ENCODE data around the gene TCF15. TPM values are rescaled to one million over a fixed set of nuclear protein-coding genes. Genes with fewer than 3 reads are reported as not detected.
"Not testable (repeated sequence)": the region's sequence is repeated elsewhere in the genome, so short reads cannot be mapped to it uniquely, and the experiment has no call there.

Gene TCF15
- polyA plus RNA-seq, 3 donors: not detected

GRCh38 chr20:584161-584970 lies 25.7 kb downstream of the TCF15 start:
- H3K27me3 ChIP-seq (ENCODE audit: control insufficient read depth in 2 of 2, insufficient read depth in 2 of 2, low read length in 2 of 2): no peaks in the 10 kb centered on the region
- TF ChIP-seq CTCF (IDR thresholded peaks at IDR 0.05): no peak

GRCh38 chr20:582204-582603 lies 27.9 kb downstream of the TCF15 start:
- intact Hi-C loops (cut with micrococcal nuclease): no loop called here
- H3K4me2 ChIP-seq (replicated peaks; ENCODE audit: extremely low read depth, low read length, poor library complexity, severe bottlenecking): no peak overlapping the region
- no peaks in the 10 kb centered on the region for H3K79me2 ChIP-seq (ENCODE audit: insufficient read depth, low read length)
- no peak for TF ChIP-seq CTCF (IDR thresholded peaks at IDR 0.05)
- H3K9me3 ChIP-seq (replicated peaks in 1 of 2; ENCODE audit: control insufficient read depth in 1 of 2, insufficient read depth in 1 of 2, low read length in 2 of 2): no peaks in the 10 kb centered on the region
- H3K36me3 Mint-ChIP-seq: no peaks in the 10 kb centered on the region
- no peak overlapping the region for H2AFZ ChIP-seq (ENCODE audit: insufficient read depth, low read depth, low read length, poor library complexity, severe bottlenecking)
- peaks cover 0 to 2% (median 0%) of the 10 kb centered on the region in 3 donors for H3K27me3 Mint-ChIP-seq (ENCODE audit: low read depth in 3 of 3)
- H3K4me3 Mint-ChIP-seq: no peak overlapping the region
- H3K36me3 ChIP-seq (replicated peaks in 1 of 2; ENCODE audit: control insufficient read depth in 1 of 2, insufficient read depth in 2 of 2, low read length in 2 of 2): no peaks in the 10 kb centered on the region
- DNase-seq: no peak
- no peak overlapping the region for H3K4me3 ChIP-seq (replicated peaks in 1 of 3; ENCODE audit: low read depth in 2 of 3, low read length in 3 of 3)
- peaks cover 0 to 5% (median 0%) of the 10 kb centered on the region in 7 donors for H3K9me3 Mint-ChIP-seq
- no peak overlapping the region for H3K27ac ChIP-seq (ENCODE audit: low read depth in 1 of 2, low read length in 2 of 2)
- H4K20me1 ChIP-seq (ENCODE audit: insufficient read depth, low read length): no peaks in the 10 kb centered on the region
- H3K27ac Mint-ChIP-seq: no peak overlapping the region
- no peaks in the 10 kb centered on the region for H3K27me3 ChIP-seq (ENCODE audit: control insufficient read depth in 2 of 2, insufficient read depth in 2 of 2, low read length in 2 of 2)
- WGBS (ENCODE audit: insufficient coverage): 67% methylated on average over 4 of the region's 5 CpGs
- H3K4me1 Mint-ChIP-seq: peaks cover 4% of the 10 kb centered on the region
- H3K4me1 ChIP-seq (ENCODE audit: control insufficient read depth in 1 of 2, insufficient read depth in 2 of 2, low read length in 2 of 2): no peaks in the 10 kb centered on the region
- no peak overlapping the region for H3K9ac ChIP-seq (ENCODE audit: insufficient read depth, low read length, poor library complexity, severe bottlenecking)

More at GRCh38 chr20:584161-584970, 25.7 kb downstream of the TCF15 start:
- Histone ChIP-seq H3K27ac (ENCODE audit: low read depth in 1 of 2, low read length in 2 of 2) (no peak overlapping the region), H3K4me1 (ENCODE audit: control insufficient read depth in 1 of 2, insufficient read depth in 2 of 2, low read length in 2 of 2) (no peaks in the 10 kb centered on the region), H3K9me3 (replicated peaks in 1 of 2; ENCODE audit: control insufficient read depth in 1 of 2, insufficient read depth in 1 of 2, low read length in 2 of 2) (no peaks in the 10 kb centered on the region), H2AFZ (ENCODE audit: insufficient read depth, low read depth, low read length, poor library complexity, severe bottlenecking) (no peak overlapping the region), H3K4me3 (replicated peaks in 1 of 3; ENCODE audit: low read depth in 2 of 3, low read length in 3 of 3) (no peak overlapping the region), H3K79me2 (ENCODE audit: insufficient read depth, low read length) (no peaks in the 10 kb centered on the region), H4K20me1 (ENCODE audit: insufficient read depth, low read length) (no peaks in the 10 kb centered on the region), H3K36me3 (replicated peaks in 1 of 2; ENCODE audit: control insufficient read depth in 1 of 2, insufficient read depth in 2 of 2, low read length in 2 of 2) (no peaks in the 10 kb centered on the region), H3K9ac (ENCODE audit: insufficient read depth, low read length, poor library complexity, severe bottlenecking) (no peak overlapping the region), H3K4me2 (replicated peaks; ENCODE audit: extremely low read depth, low read length, poor library complexity, severe bottlenecking) (no peak overlapping the region)
- peaks cover 0 to 1% (median 0%) of the 10 kb centered on the region in 3 donors for H3K27me3 Mint-ChIP-seq (ENCODE audit: low read depth in 3 of 3)
- WGBS (ENCODE audit: insufficient coverage): 86% methylated on average over 1 of the region's 8 CpGs
- peaks cover 4% of the 10 kb centered on the region for H3K4me1 Mint-ChIP-seq
- no peaks in the 10 kb centered on the region for H3K36me3 Mint-ChIP-seq
- no peak overlapping the region for H3K4me3 Mint-ChIP-seq
- no peak overlapping the region for H3K27ac Mint-ChIP-seq
- intact Hi-C loops (cut with micrococcal nuclease): no loop called here
- no peak for DNase-seq
- H3K9me3 Mint-ChIP-seq: peaks cover 0 to 5% (median 0%) of the 10 kb centered on the region in 7 donors

GRCh38 chr20:578940-579690 lies 31.0 kb downstream of the TCF15 start:
- H3K36me3 Mint-ChIP-seq; H3K79me2 ChIP-seq (ENCODE audit: insufficient read depth, low read length); H3K4me3 ChIP-seq (replicated peaks in 1 of 3; ENCODE audit: low read depth in 2 of 3, low read length in 3 of 3); H2AFZ ChIP-seq (ENCODE audit: insufficient read depth, low read depth, low read length, poor library complexity, severe bottlenecking); H3K27me3 ChIP-seq (ENCODE audit: control insufficient read depth in 2 of 2, insufficient read depth in 2 of 2, low read length in 2 of 2); H3K4me1 ChIP-seq (ENCODE audit: control insufficient read depth in 1 of 2, insufficient read depth in 2 of 2, low read length in 2 of 2); DNase-seq; H4K20me1 ChIP-seq (ENCODE audit: insufficient read depth, low read length); H3K4me2 ChIP-seq (replicated peaks; ENCODE audit: extremely low read depth, low read length, poor library complexity, severe bottlenecking); H3K9me3 Mint-ChIP-seq; intact Hi-C loops (cut with micrococcal nuclease); H3K36me3 ChIP-seq (replicated peaks in 1 of 2; ENCODE audit: control insufficient read depth in 1 of 2, insufficient read depth in 2 of 2, low read length in 2 of 2); H3K27me3 Mint-ChIP-seq (ENCODE audit: low read depth in 3 of 3); H3K27ac ChIP-seq (ENCODE audit: low read depth in 1 of 2, low read length in 2 of 2); H3K9ac ChIP-seq (ENCODE audit: insufficient read depth, low read length, poor library complexity, severe bottlenecking); H3K4me3 Mint-ChIP-seq; H3K9me3 ChIP-seq (replicated peaks in 1 of 2; ENCODE audit: control insufficient read depth in 1 of 2, insufficient read depth in 1 of 2, low read length in 2 of 2); H3K4me1 Mint-ChIP-seq; H3K27ac Mint-ChIP-seq: not testable (repeated sequence)
- no CpG with 5 or more reads among the region's 8 CpGs for WGBS (ENCODE audit: insufficient coverage)

Measured in CD14-positive monocyte (primary cell).